NCI-H2227 (cell line): ENCODE measurements around the gene CATSPERE.
A peak's percentile ranks its signal among the peaks of the same experiment; 100 is the strongest.
"Not testable (repeated sequence)": the region's sequence is repeated elsewhere in the genome, so short reads cannot be mapped to it uniquely, and the experiment has no call there.

Experiments used
- DNase-seq: peaks from one replicate; lab custom pipeline; 2025; ENCODE audit not compliant: unreplicated experiment; lab: John Stamatoyannopoulos, UW

The CATSPERE gene

GRCh38 chr1:244536316-244536715 lies 75.2 kb downstream of the CATSPERE start:
- DNase-seq: no peak

GRCh38 chr1:244545511-244545910 lies 84.4 kb downstream of the CATSPERE start:
- DNase-seq: no peak

GRCh38 chr1:244548558-244549115 lies 87.6 kb downstream of the CATSPERE start:
- DNase-seq: no peak

- no peak for DNase-seq
Measured at GRCh38 chr1:244552336-244552735, 91.3 kb downstream of the CATSPERE start.

GRCh38 chr1:244556263-244556662 lies 95.2 kb downstream of the CATSPERE start:
- DNase-seq: no peak

- no peak for DNase-seq
Measured at GRCh38 chr1:244557565-244557964, 96.5 kb downstream of the CATSPERE start.

- DNase-seq: no peak
Measured at GRCh38 chr1:244559561-244559960, 98.5 kb downstream of the CATSPERE start.

- not testable (repeated sequence) for DNase-seq
Measured at GRCh38 chr1:244562877-244563276, 101.8 kb downstream of the CATSPERE start.

GRCh38 chr1:244573768-244574167 lies 112.7 kb downstream of the CATSPERE start:
- DNase-seq: no peak

- no peak for DNase-seq
Measured at GRCh38 chr1:244576259-244576892, 115.3 kb downstream of the CATSPERE start.

GRCh38 chr1:244578205-244578604 lies 117.1 kb downstream of the CATSPERE start:
- DNase-seq: not testable (repeated sequence)

GRCh38 chr1:244583358-244583982 lies 122.4 kb downstream of the CATSPERE start:
- DNase-seq: no peak

GRCh38 chr1:244585867-244586266 lies 124.8 kb downstream of the CATSPERE start:
- no peak for DNase-seq

GRCh38 chr1:244590670-244591069 lies 129.6 kb downstream of the CATSPERE start:
- no peak for DNase-seq

GRCh38 chr1:244598611-244599010 lies 137.5 kb downstream of the CATSPERE start:
- no peak for DNase-seq

- no peak for DNase-seq
Measured at GRCh38 chr1:244599937-244600350, 138.9 kb downstream of the CATSPERE start.

GRCh38 chr1:244601336-244601735 lies 140.3 kb downstream of the CATSPERE start:
- no peak for DNase-seq

GRCh38 chr1:244603498-244603897 lies 142.4 kb downstream of the CATSPERE start:
- peak; percentile 55 for DNase-seq

- DNase-seq: no peak
Measured at GRCh38 chr1:244605835-244606370, 144.8 kb downstream of the CATSPERE start.

GRCh38 chr1:244614113-244614836 lies 153.2 kb downstream of the CATSPERE start:
- no peak for DNase-seq

- DNase-seq: no peak
Measured at GRCh38 chr1:244614879-244615278, 153.8 kb downstream of the CATSPERE start.

GRCh38 chr1:244615301-244615700 lies 154.2 kb downstream of the CATSPERE start:
- DNase-seq: no peak
